Germinal center (tissue), 1 donor: ENCODE results near the gene FRMD4A.
"Not testable (repeated sequence)": the region's sequence is repeated elsewhere in the genome, so short reads cannot be mapped to it uniquely, and the experiment has no call there.

ENCODE experiments used
- DNase-seq: peaks from one replicate; pipeline ENCODE4 v3.0.0; 2012; ENCODE audit warnings: mixed read lengths, low spot score

Gene FRMD4A

DNA sequence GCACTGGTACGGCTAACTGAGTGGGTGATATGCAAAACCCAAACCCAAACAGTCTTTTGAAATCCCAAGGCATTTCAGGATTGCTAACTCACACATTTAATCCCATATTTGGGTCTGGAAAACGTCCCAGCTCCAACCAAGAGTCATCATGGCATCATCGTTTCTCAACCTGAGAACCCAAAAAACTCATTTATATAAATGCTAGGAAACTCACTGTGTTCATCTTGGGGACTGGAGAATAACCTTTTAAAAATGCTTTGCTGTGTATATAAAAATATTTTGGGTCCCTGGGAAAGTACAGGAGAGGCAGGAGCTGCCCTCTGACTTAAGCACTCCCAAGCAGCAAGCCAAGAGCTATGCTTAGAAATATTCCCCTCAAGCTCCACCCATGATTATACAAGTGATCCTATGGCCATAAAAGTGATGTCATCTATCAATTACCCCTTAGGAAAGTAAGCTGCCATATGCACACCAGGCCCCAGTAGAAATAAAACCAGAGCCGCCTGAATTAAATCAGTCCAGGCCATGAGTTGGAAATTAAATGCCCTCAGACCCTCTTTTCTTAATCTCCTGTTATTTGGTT, 352.1 kb downstream of the FRMD4A start:
- no peak for DNase-seq

DNA sequence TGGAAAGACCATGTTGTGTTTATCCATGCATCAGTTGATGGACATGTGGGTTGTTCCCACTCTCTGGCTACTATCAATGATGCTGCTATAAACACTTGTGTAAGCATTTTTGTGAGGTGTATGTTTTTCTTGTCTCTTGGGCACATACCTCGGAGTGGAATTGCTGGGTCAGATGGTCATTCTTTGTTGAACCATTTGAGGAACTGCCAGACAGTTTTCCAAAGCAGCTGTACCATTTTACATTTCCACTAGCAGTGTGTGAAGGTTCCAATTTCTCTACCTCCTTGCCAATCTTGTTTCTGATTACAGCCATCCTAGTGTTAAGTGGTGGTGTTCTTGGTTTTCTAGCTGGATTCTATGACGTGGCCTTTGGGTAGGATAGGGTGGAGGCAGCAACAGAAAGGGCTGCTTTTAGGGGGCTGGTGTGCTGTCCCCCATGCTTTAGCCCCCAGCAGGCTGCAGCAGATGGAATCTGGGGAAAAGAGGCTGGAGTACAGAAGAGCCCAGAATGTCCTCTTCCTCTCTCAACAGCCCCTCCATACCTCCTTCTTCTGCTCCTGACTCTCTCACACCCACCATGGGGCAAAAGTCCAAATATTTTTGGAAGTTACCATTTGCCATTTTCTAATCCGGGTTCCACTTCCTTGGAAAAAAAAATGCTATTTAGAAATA, 352.7 kb downstream of the FRMD4A start:
- DNase-seq = no peak

DNA sequence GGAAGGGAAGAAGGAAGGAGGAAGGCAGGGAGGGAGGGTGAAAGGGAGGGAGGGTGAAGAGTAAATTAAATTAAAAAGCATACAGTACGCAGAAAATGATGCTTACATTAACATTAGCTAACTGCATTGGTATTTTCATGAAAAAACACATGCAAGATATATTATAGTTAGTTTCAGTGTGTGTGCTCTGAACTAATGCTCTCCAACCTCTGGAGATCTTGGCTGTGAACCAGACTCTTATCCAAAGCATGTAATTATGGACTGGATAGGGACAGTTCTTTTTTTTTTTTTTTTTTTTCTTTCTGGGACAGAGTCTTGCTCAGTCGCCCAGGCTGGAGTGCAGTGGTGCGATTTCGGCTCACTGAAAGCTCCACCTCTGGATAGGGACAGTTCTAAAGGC, 357.0 kb downstream of the FRMD4A start:
- DNase-seq = no peak

DNA sequence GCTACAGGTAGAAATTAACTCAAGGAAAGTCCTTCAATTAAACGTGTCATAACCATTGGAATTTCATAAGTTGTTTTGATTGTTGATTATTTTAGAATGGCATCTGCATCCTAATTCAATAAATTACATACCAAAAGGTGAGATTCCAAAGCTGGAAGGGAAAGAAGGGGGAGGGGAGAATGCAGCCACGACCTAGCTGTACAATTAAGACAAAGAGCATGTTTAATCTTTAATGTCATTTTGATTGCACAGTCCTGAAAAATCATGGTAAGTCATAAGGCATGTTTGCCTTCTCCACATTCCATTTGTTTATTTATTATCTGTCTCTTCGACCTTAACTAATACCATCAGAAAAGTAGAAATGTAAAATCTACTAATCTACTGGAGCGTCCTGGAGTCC, 358.1 kb downstream of the FRMD4A start:
- no peak for DNase-seq

DNA sequence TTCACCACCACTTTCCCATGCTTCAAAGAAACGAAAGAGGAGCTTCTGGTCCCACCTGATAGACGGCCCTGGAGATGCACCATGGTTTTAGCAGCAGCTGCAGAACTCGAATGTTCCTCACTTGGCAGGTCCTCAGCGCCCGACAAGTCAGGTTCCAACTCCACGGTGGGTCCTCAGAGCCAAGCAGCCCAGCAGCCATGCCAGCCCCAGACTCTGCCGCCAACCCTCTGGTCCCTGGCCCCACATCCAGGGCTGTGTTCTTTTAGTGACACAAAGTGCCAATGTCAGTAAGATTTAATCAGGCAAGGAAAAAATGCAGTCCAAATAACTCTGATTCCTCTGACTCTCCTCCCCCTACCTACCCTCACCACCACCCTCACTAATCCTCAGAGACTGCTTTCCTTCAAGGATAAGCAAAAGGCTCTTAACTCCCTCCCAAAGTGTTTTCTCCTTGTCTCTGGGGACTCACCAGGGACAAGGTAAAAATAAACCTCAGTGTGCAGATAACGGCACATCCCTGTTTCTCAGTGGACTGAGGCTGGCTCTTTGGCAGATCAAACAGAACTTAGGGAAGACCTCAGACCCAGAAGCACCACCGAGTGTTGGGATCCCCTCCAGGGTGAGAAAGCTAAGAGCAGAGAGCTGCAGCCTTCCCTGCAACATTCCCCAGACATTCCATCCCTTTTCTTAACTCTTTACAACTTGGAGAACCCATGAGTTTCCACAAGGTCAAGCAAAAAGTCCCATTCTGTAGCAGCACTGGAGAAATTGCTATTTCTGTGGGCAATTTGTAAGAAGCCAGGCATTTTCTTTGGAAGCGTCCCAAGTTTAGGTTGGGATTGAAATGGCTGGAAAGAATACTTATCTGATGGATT, 358.9 kb downstream of the FRMD4A start:
- no peak for DNase-seq

DNA sequence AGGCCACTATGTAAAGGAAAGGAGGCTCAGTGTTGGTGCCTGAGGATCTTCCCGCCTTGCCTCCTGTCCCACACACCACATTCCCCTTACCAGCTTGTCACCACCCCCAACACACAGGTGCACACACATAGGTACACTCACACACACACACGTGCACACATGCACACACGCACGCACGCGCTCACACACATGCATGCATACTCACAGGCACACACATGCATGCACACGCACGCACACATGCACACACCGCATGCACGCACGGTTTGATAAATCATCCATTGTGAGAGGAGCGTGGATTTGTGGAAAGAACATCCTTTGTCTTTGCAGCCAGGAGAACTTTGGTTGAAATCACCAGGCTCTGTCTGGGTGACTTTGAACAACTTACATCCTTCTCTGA, 359.8 kb downstream of the FRMD4A start:
- DNase-seq = no peak

DNA sequence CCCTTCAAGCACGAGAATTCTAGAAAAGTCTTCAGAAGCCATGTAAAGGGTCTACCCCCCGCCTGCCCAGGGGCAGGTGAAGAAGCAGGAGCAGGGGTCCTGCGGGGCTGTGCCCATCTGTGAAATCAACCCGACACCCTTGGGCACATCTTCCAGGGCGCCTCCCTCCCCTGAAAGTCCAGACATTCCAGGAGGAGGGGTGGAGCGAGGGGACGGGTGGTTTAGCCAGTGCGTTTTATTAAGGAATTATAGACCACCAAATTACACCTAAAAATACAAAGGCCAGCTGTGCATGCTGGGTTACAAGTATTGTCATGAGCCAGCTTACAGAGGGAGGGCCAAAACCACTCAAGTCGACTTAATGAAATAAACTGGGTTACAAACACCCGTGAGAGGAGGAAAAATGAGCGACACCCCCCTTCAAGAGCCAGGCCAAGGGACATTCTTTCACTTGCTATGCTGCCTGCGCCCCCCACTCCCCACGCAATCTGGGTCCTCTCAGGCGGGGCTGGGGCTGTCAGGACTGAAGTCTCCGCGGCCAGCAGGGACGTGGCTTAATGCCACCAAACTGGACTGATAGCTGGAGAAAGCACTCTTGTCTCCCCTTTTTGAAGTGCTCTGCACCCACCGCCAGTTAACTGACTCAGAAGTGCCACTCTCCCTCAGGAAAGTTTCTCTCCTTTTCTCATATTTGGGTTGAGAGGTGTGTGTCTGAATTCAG, 360.3 kb downstream of the FRMD4A start:
- no peak for DNase-seq

DNA sequence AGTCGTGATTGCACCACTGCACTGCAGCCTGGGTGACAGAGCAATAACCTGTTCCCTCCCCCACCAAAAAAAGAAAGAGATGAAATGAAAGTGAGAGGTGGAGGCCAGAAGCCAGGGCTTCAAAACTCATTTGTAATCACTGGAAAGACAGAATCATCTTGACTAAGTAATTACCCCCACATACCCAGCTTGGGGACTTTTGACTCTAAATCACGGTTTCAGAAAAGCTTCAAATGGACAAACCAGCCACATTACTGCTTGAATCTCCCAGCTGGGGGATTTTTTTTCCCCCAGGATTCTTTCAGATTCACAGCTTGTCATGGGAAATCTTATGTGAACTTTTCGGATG, 361.0 kb downstream of the FRMD4A start:
- DNase-seq = no peak

DNA sequence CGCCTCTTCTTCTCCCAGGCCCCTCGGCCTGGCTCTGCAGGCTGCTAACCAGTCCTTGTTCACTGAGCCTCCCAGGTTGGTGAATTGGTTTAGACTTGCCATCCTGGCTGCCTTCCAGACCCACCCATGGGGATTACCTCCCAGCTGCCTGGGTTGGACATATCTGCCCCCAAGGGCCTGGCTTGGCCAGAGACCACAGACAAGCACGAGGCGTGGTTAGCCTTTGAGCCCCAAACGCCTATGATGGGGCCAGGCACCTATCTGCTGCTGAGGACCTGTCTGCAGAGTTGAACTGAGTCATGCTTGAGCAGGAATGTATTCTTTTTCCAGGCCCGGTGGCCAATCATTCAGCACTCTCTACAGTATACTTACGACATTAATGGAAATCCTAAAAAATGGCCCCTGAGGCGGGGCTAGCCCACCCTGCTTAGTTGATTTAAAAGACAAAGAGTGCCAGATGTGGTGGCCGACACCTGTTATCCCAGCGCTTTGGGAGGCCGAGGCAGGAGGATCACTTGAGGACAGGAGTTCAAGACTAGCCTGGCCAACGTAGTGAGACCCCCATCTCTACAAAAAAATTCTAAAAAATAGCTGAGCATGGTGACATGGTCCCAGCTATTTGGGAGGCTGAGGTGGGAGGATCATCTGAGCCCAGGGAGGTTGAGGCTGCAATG, 361.5 kb downstream of the FRMD4A start:
- DNase-seq = no peak

DNA sequence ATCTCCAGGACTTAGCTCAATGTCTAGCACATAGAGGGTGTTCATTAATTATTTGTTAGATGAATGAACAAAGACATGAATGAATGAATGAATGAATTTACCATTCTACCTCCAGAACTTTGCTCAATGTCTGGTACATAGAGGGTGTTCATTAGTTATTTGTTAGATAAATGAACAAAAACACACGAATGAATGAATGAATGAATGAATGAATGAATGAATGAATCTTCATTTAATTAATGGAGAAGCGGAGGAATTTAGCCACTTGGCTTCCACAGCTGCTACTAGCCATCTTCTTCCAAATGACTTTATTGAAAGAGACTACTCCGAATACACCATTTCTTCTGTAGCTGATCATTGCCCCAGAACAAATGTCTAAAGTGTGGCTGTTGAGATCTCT, 368.9 kb downstream of the FRMD4A start:
- no peak for DNase-seq

DNA sequence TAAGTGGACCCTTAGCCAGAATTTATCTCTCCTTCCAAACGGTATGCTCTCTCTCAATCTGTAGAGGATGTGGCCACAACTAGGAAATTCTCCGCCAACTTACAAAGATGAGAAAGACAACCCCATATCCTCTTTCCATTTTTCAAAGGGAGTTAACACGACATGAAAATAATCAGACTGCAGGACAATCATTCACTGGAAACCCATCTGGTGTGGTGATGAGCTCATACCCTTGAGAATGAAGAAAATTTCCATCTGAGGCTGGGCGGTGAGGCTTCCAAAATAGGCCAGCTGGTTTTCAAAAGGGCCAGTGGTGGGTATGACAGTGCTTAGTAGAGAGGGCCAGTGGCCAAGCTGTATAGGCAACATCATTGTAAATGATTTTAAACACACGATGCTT, 369.6 kb downstream of the FRMD4A start:
- DNase-seq = no peak

DNA sequence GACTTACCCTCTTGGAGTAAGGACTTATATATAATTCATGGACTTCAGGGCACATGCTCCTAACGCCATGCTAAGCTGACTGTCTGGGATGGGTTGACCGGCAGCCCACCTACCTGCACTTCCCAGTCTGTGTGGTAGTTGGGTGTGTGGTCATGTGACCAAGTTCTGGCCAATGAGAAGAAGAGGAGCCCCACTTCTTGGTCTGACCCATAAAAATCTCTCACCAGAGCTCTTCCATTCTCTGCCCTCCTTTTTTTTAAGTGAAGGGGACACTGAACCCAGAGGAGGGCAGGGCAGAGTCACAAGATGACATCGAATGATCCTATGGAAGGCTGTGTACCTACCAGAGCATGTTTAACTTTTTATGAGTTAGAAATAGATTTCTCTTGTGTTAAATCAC, 370.1 kb downstream of the FRMD4A start:
- DNase-seq = no peak

DNA sequence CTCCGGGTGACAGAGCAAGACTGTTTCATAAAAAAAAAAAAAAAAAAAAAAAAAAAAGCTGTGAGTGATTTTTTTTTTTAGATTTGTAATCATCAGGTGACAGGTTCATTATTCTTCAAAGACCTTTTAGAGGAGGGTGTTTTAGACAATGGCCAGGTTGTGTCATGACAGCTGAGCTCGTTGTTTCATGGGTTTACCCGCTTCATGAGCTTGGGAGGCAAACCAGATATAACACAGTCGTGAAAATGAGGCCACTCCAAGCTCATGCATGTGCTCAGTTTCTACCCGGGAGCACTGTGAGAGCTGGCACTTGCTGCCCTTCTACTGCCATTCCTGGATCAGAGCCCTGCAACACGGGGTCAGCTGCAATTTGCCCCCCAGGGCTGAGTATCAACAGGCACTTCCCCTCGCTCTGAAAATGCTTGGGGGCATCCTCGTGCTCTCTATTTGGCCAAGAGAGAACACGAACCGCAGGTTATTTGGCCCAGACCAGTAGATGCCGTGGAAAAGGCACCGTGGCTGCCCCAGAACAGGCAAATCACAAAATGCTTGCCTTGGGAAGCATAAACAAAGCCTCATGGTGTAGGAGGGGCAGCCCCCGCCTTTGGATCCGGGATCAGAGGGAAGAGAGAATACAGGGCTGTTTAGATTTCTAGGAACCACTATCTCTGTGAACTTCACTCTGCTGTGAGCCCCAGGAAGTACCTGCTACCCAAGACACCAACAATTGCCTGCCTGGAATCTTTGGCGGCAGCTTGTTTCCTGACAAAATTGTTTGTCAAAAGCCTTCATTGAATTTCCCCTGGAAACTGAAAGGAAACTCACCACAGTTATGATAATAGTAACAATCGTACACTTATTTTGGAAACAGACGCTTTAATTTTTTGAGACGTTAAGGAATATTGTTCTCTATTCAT, 371.0 kb downstream of the FRMD4A start:
- no peak for DNase-seq

DNA sequence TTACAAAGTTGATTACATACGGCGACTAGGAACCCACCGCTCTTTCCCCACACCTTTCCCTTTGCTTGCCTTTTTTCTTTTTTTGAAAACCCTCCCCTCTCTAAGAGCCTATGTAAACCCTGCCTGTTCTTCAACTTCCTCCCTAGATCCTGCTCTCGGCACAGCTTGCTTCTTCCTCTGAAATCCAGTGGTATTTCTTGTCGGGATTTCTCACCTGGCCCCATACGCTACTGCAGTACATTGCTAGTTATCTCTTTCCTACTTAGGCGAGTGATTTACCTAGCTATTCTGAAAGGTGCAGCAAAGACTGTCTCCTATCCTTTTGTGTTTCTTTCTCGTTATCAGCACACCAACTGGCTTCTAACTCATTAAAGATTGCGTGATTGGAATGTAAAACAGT, 372.9 kb downstream of the FRMD4A start:
- no peak for DNase-seq

DNA sequence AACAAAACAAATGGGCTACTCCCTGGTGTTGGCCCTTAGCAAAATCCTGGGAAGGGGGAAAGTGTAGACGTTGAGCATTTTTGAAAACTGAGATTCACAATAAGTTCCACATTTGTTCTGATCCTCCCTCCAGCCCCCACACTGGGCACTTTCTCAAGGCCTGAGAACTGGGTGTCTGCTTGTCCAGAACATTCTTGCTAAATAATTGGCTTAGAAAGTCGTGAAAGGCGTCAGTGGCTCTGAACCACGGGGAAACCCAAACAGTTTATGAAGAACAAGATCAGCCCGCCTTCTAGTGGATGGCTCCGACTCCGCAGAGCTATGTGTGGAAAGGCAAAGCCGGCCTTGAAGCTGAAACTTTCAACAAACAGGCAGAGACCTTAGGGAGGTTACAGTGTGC, 373.9 kb downstream of the FRMD4A start:
- no peak for DNase-seq

DNA sequence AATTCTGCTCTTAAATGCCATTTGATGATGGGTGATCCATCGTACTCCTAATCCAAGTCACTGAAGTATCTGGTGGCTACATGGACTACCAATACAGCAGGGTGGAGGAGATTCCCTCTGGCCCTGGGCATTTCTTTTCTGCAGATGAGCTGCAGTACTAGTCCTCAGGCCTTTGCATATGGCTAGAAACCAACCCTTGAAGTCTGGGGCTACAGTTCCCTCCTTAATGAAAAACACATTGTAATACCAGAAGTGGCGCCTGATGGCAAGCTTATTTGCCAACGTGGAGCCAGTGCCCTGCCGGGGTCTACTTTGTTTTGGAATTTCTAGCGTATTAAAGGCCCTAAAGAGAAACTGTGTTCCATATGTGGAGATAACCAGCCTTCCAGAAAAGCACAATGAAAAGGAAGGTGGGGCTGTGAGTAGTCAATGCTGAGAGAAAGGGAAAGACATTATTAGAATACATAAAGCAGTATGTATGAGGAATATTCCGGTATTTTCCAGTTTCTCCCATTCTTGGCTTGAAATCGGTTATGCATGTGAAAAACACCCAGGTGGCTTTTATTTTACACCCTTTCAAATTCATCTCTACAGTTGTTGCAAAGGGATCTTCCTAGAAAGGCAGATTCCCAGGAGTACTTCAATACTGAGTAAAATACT, 375.2 kb downstream of the FRMD4A start:
- DNase-seq = no peak

DNA sequence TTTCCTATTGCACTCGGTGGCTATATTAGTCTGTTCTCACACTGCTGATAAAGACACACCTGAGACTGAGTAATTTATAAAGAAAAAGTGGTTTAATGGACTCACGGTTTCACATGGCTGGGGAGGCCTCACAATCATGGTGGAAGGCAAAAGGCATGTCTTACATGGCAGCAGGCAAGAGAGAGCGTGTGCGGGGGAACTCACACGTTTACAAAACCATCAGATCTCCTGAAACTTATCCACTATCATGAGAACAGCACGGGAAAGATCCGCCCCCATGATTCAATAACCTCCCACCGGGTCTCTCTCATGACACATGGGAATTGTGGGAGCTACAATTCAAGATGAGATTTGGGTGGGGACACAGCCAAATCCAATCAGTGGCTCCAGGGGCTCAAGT, 376.5 kb downstream of the FRMD4A start:
- not testable (repeated sequence) for DNase-seq

DNA sequence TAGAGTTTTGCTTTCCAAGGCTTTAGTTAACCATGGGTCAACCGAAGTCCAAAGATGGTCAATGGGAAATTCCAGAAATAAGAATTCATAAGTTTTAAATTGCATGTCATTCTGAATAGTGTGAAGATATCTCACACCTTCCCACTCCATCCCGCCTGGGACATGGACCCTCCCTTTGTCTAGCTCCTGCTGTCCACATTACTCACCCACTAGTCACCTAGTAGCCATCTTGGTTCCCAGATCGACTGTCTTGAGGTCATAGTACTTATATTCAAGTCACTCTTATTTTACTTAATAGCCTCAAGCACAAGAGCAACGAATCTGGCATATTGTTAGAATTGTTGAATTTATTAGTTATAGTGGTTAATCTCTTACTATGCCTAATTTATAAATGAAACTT, 377.4 kb downstream of the FRMD4A start:
- DNase-seq = no peak

DNA sequence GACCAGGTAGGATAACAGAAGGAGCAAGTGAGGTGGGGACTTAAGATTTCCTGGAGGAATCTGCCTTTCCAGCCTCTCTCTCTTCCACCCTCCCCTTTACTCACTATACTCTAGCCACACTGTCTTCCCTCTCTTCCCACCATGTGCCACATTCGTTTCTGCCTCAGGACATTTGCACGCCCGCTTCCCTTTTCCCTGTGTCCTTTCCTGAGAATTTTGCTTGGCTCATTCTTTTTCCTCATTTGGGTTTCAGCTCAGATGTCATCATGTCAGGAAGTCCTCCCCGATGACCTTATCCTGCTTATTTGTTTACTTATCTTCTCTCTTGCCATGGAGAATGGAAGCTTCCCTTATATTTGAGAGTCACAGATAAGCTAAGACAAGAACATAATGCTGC, 380.2 kb downstream of the FRMD4A start:
- no peak for DNase-seq

DNA sequence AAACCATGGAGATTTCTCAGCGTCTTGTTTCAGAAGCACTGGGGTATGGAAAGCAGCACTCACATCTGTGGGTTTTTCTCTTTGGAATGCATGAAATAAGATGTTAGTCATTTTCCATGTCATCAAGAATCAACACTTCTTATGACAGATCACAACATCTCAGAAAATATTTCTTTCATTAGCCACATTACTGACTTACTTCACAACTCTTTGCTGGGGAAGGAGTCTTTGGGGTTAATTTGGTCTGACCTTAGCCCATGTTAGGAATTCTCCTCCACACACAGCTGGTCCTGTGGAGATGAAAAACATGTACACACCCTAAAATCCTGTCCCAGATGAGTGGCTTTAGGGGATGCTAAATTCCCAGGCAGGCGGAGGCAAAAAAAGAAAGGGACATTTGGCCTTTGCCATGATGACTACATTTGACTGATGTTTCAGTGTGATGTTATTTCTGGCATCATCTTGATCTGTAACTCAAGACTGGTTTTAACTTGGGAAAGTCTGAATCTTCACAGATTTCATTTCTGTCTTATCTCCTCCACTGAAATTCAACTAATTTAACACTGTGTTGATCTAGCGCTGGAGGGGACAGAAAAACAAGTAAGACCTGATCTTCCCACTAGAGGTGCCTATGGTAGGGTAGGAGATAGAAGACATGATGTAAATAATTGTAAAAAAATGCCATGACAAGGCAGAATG, 380.7 kb downstream of the FRMD4A start:
- DNase-seq = no peak
